ENCODE data around the gene ACAN.

Gene ACAN

DNA sequence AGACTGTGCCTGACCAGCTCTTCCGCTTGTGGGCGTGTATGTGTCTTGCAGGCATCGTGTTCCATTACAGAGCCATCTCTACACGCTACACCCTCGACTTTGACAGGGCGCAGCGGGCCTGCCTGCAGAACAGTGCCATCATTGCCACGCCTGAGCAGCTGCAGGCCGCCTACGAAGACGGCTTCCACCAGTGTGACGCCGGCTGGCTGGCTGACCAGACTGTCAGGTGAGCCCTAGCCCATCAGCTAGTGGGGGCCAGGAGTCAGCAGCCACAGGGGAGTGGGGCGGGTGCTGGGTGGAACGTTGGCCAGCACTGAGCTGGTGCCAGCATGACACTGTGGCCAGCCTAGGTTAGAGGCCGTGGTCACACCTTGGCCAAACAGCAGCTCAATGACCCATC is 36.7 kb downstream of the ACAN start:
- TF ChIP-seq, protein P1, sequence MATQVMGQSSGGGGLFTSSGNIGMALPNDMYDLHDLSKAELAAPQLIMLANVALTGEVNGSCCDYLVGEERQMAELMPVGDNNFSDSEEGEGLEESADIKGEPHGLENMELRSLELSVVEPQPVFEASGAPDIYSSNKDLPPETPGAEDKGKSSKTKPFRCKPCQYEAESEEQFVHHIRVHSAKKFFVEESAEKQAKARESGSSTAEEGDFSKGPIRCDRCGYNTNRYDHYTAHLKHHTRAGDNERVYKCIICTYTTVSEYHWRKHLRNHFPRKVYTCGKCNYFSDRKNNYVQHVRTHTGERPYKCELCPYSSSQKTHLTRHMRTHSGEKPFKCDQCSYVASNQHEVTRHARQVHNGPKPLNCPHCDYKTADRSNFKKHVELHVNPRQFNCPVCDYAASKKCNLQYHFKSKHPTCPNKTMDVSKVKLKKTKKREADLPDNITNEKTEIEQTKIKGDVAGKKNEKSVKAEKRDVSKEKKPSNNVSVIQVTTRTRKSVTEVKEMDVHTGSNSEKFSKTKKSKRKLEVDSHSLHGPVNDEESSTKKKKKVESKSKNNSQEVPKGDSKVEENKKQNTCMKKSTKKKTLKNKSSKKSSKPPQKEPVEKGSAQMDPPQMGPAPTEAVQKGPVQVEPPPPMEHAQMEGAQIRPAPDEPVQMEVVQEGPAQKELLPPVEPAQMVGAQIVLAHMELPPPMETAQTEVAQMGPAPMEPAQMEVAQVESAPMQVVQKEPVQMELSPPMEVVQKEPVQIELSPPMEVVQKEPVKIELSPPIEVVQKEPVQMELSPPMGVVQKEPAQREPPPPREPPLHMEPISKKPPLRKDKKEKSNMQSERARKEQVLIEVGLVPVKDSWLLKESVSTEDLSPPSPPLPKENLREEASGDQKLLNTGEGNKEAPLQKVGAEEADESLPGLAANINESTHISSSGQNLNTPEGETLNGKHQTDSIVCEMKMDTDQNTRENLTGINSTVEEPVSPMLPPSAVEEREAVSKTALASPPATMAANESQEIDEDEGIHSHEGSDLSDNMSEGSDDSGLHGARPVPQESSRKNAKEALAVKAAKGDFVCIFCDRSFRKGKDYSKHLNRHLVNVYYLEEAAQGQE (IDR thresholded peaks at IDR 0.05; ENCODE audit: insufficient read depth in 1 of 2, low read depth in 2 of 2, low read length in 2 of 2) = no peak
- TF ChIP-seq POLR2AphosphoS5 (IDR thresholded peaks at IDR 0.05; ENCODE audit: low read depth, low read length) = no peak
- TF ChIP-seq SIN3A (IDR thresholded peaks at IDR 0.05; ENCODE audit: borderline replicate concordance, insufficient read depth, low read length) = no peak
- no peak for TF ChIP-seq TAF1 (IDR thresholded peaks at IDR 0.05; ENCODE audit: borderline replicate concordance, insufficient read depth, low read length)
- no peak for TF ChIP-seq FOXP2 (optimal IDR thresholded peaks at IDR 0.05; ENCODE audit: borderline replicate concordance, extremely low read depth, extremely low read length, insufficient read depth)

GRCh38 chr15:88841236-88841635 is 38.0 kb downstream of the ACAN start:
- TF ChIP-seq FOXP2 (optimal IDR thresholded peaks at IDR 0.05; ENCODE audit: borderline replicate concordance, extremely low read depth, extremely low read length, insufficient read depth) (no peak), TAF1 (IDR thresholded peaks at IDR 0.05; ENCODE audit: borderline replicate concordance, insufficient read depth, low read length) (no peak), SIN3A (IDR thresholded peaks at IDR 0.05; ENCODE audit: borderline replicate concordance, insufficient read depth, low read length) (no peak), POLR2AphosphoS5 (IDR thresholded peaks at IDR 0.05; ENCODE audit: low read depth, low read length) (no peak)
- TF ChIP-seq, protein P1 (IDR thresholded peaks at IDR 0.05; ENCODE audit: insufficient read depth in 1 of 2, low read depth in 2 of 2, low read length in 2 of 2) = no peak

DNA sequence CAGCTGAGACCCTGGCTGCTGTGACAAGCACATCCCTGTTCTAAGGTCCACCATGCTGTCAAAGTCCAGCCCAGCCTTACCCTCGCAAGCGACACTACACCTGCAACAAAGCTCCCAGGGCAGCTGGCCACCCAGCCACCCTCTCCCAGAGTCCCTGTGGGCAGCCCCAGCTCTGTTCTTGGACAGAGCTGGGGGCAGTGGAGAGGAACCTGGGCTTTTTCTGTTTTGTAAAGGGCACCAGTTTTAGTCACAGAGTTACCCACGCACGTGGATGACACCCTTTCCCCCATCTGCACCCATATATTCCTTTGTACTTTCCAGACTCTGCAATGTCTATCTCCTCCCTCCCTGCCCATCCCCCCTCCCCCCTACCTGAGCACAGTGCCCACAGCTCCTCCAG is 38.9 kb downstream of the ACAN start:
- TF ChIP-seq TAF1 (IDR thresholded peaks at IDR 0.05; ENCODE audit: borderline replicate concordance, insufficient read depth, low read length) (no peak), POLR2AphosphoS5 (IDR thresholded peaks at IDR 0.05; ENCODE audit: low read depth, low read length) (no peak), FOXP2 (optimal IDR thresholded peaks at IDR 0.05; ENCODE audit: borderline replicate concordance, extremely low read depth, extremely low read length, insufficient read depth) (no peak), SIN3A (IDR thresholded peaks at IDR 0.05; ENCODE audit: borderline replicate concordance, insufficient read depth, low read length) (no peak)
- TF ChIP-seq, protein P1 (IDR thresholded peaks at IDR 0.05; ENCODE audit: insufficient read depth in 1 of 2, low read depth in 2 of 2, low read length in 2 of 2) = no peak

DNA sequence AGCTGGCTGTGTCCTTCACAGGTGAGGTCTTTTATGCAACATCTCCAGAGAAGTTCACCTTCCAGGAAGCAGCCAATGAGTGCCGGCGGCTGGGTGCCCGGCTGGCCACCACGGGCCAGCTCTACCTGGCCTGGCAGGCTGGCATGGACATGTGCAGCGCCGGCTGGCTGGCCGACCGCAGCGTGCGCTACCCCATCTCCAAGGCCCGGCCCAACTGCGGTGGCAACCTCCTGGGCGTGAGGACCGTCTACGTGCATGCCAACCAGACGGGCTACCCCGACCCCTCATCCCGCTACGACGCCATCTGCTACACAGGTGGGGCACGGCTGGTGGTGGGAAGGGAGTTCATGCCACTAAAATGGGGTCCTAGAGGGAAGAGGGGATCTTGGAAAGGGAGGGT is 40.1 kb downstream of the ACAN start:
- TF ChIP-seq SIN3A (IDR thresholded peaks at IDR 0.05; ENCODE audit: borderline replicate concordance, insufficient read depth, low read length) = no peak
- TF ChIP-seq, protein P1 (IDR thresholded peaks at IDR 0.05; ENCODE audit: insufficient read depth in 1 of 2, low read depth in 2 of 2, low read length in 2 of 2) = no peak
- no peak for TF ChIP-seq FOXP2 (optimal IDR thresholded peaks at IDR 0.05; ENCODE audit: borderline replicate concordance, extremely low read depth, extremely low read length, insufficient read depth)
- no peak for TF ChIP-seq POLR2AphosphoS5 (IDR thresholded peaks at IDR 0.05; ENCODE audit: low read depth, low read length)
- no peak for TF ChIP-seq TAF1 (IDR thresholded peaks at IDR 0.05; ENCODE audit: borderline replicate concordance, insufficient read depth, low read length)

Measured in PFSK-1 (cell line).